ENCODE data around the gene GPC6.

GPC6 gene

GRCh38 chr13:93499991-93500390 is 273.4 kb downstream of the GPC6 start:
- no CpG with 5 or more reads among the region's 5 CpGs for WGBS, 2 donors (ENCODE audit: extremely low coverage in 2 of 2, insufficient read length in 2 of 2, insufficient replicate concordance in 1 of 2)

GRCh38 chr13:93502071-93502470 is 275.5 kb downstream of the GPC6 start:
- Histone ChIP-seq H4K8ac (ENCODE audit: low read depth, low read length) (no peak overlapping the region), H3K27me3 (ENCODE audit: control insufficient read depth in 3 of 3, insufficient read depth in 3 of 3, low read depth in 1 of 3, low read length in 3 of 3) (no peaks in the 10 kb centered on the region), H3K4me3 (ENCODE audit: low read length in 2 of 2) (no peak overlapping the region), H2BK12ac (ENCODE audit: low read length) (no peak overlapping the region), H2AFZ (ENCODE audit: low read length) (no peak overlapping the region), H3K4me1 (ENCODE audit: control insufficient read depth in 2 of 2, insufficient read depth in 1 of 2, low read depth in 1 of 2, low read length in 2 of 2) (peaks cover 4 to 11% of the 10 kb centered on the region in 2 donors), H3K4me2 (ENCODE audit: insufficient read depth, low read length, poor library complexity, severe bottlenecking) (no peak overlapping the region), H3K79me1 (ENCODE audit: low read depth, low read length) (no peaks in the 10 kb centered on the region), H3K9me3 (replicated peaks in 1 of 2; ENCODE audit: control insufficient read depth in 2 of 2, insufficient read depth in 1 of 2, low read depth in 1 of 2, low read length in 2 of 2) (no peaks in the 10 kb centered on the region), H3K18ac (ENCODE audit: low read length) (no peak overlapping the region), H3K27ac (replicated peaks; ENCODE audit: low read length) (no peak overlapping the region), H2BK5ac (ENCODE audit: low read length) (no peak overlapping the region), H2AK5ac (ENCODE audit: low read depth, low read length) (no peak overlapping the region), H3K23ac (ENCODE audit: low read depth, low read length, poor library complexity) (no peak overlapping the region), H2BK15ac (ENCODE audit: low read length) (no peak overlapping the region), H3K36me3 (replicated peaks in 1 of 2; ENCODE audit: control insufficient read depth in 2 of 2, insufficient read depth in 2 of 2, low read length in 2 of 2) (no peaks in the 10 kb centered on the region), H2BK120ac (ENCODE audit: low read depth, low read length) (no peak overlapping the region), H4K91ac (ENCODE audit: low read depth, low read length, poor library complexity) (no peak overlapping the region), H3K9ac (ENCODE audit: low read depth, low read length, poor library complexity) (no peak overlapping the region), H3K4ac (ENCODE audit: low read length) (no peak overlapping the region), H3K14ac (ENCODE audit: low read length) (no peak overlapping the region)
- WGBS, 2 donors (ENCODE audit: extremely low coverage in 2 of 2, insufficient read length in 2 of 2, insufficient replicate concordance in 1 of 2): no CpG with 5 or more reads among the region's 1 CpG
- DNase-seq (ENCODE audit: low spot score): no peak

More at GRCh38 chr13:93499991-93500390, 273.4 kb downstream of the GPC6 start:
- no peak overlapping the region for H3K18ac ChIP-seq (ENCODE audit: low read length)
- H2BK15ac ChIP-seq (ENCODE audit: low read length): no peak overlapping the region
- peaks cover 1 to 2% of the 10 kb centered on the region in 2 donors for H3K4me1 ChIP-seq (ENCODE audit: control insufficient read depth in 2 of 2, insufficient read depth in 1 of 2, low read depth in 1 of 2, low read length in 2 of 2)
- H4K8ac ChIP-seq (ENCODE audit: low read depth, low read length): no peak overlapping the region
- H3K23ac ChIP-seq (ENCODE audit: low read depth, low read length, poor library complexity): no peak overlapping the region
- no peak overlapping the region for H3K4ac ChIP-seq (ENCODE audit: low read length)
- no peak overlapping the region for H2BK5ac ChIP-seq (ENCODE audit: low read length)
- H3K27ac ChIP-seq (replicated peaks; ENCODE audit: low read length): no peak overlapping the region
- H3K79me1 ChIP-seq (ENCODE audit: low read depth, low read length): no peaks in the 10 kb centered on the region
- no peaks in the 10 kb centered on the region for H3K36me3 ChIP-seq (replicated peaks in 1 of 2; ENCODE audit: control insufficient read depth in 2 of 2, insufficient read depth in 2 of 2, low read length in 2 of 2)
- no peaks in the 10 kb centered on the region for H3K9me3 ChIP-seq (replicated peaks in 1 of 2; ENCODE audit: control insufficient read depth in 2 of 2, insufficient read depth in 1 of 2, low read depth in 1 of 2, low read length in 2 of 2)
- H3K4me3 ChIP-seq (ENCODE audit: low read length in 2 of 2): no peak overlapping the region
- no peak overlapping the region for H3K4me2 ChIP-seq (ENCODE audit: insufficient read depth, low read length, poor library complexity, severe bottlenecking)
- no peak overlapping the region for H4K91ac ChIP-seq (ENCODE audit: low read depth, low read length, poor library complexity)
- H2AFZ ChIP-seq (ENCODE audit: low read length): no peak overlapping the region
- no peak overlapping the region for H2AK5ac ChIP-seq (ENCODE audit: low read depth, low read length)
- no peak overlapping the region for H2BK120ac ChIP-seq (ENCODE audit: low read depth, low read length)
- H2BK12ac ChIP-seq (ENCODE audit: low read length): no peak overlapping the region
- DNase-seq (ENCODE audit: low spot score): no peak
- no peak overlapping the region for H3K9ac ChIP-seq (ENCODE audit: low read depth, low read length, poor library complexity)
- H3K14ac ChIP-seq (ENCODE audit: low read length): no peak overlapping the region
- H3K27me3 ChIP-seq (ENCODE audit: control insufficient read depth in 3 of 3, insufficient read depth in 3 of 3, low read depth in 1 of 3, low read length in 3 of 3): no peaks in the 10 kb centered on the region

DNA sequence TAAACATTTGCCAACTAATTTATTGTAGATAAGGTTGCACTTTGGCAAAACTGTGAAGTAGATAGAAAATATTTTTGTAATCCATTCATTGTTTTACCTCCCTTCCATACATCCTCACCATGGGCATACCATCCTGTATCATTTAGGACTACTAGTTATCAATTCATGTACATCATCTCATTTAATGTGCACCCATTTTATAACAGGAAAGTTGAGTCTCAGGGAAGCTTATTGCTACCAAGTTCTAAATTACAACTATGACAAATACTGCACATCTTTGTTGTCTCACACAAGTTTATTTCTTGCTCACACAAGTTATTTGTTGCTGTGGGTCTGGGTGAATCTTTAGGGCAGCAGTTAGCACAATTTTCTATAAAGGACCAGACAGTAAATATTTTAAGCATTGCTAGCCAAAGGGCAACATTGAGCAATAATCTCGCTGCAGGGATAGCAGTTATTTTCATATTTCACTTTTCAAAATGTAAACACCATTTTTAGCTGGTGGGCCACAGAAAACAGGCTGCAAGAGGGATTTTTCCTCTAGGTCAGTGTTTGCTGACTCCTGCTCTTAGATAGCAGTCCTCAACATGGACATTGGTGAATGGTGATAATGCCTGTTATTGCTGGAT is 276.5 kb downstream of the GPC6 start:
- WGBS, 2 donors (ENCODE audit: extremely low coverage in 2 of 2, insufficient read length in 2 of 2, insufficient replicate concordance in 1 of 2): no CpG with 5 or more reads among the region's 1 CpG
- H2BK5ac ChIP-seq (ENCODE audit: low read length): no peak overlapping the region
- H2AK5ac ChIP-seq (ENCODE audit: low read depth, low read length): no peak overlapping the region
- no peak overlapping the region for H3K18ac ChIP-seq (ENCODE audit: low read length)
- no peak overlapping the region for H3K4ac ChIP-seq (ENCODE audit: low read length)
- no peak overlapping the region for H3K4me2 ChIP-seq (ENCODE audit: insufficient read depth, low read length, poor library complexity, severe bottlenecking)
- peaks cover 4 to 11% of the 10 kb centered on the region in 2 donors for H3K4me1 ChIP-seq (ENCODE audit: control insufficient read depth in 2 of 2, insufficient read depth in 1 of 2, low read depth in 1 of 2, low read length in 2 of 2)
- no peak overlapping the region for H3K23ac ChIP-seq (ENCODE audit: low read depth, low read length, poor library complexity)
- no peaks in the 10 kb centered on the region for H3K9me3 ChIP-seq (replicated peaks in 1 of 2; ENCODE audit: control insufficient read depth in 2 of 2, insufficient read depth in 1 of 2, low read depth in 1 of 2, low read length in 2 of 2)
- no peak overlapping the region for H2BK12ac ChIP-seq (ENCODE audit: low read length)
- H3K14ac ChIP-seq (ENCODE audit: low read length): no peak overlapping the region
- H3K79me1 ChIP-seq (ENCODE audit: low read depth, low read length): no peaks in the 10 kb centered on the region
- H3K4me3 ChIP-seq (ENCODE audit: low read length in 2 of 2): no peak overlapping the region
- no peak overlapping the region for H4K8ac ChIP-seq (ENCODE audit: low read depth, low read length)
- H2AFZ ChIP-seq (ENCODE audit: low read length): no peak overlapping the region
- H3K27me3 ChIP-seq (ENCODE audit: control insufficient read depth in 3 of 3, insufficient read depth in 3 of 3, low read depth in 1 of 3, low read length in 3 of 3): no peaks in the 10 kb centered on the region
- no peak for DNase-seq (ENCODE audit: low spot score)
- H2BK15ac ChIP-seq (ENCODE audit: low read length): no peak overlapping the region
- no peak overlapping the region for H3K27ac ChIP-seq (replicated peaks; ENCODE audit: low read length)
- no peaks in the 10 kb centered on the region for H3K36me3 ChIP-seq (replicated peaks in 1 of 2; ENCODE audit: control insufficient read depth in 2 of 2, insufficient read depth in 2 of 2, low read length in 2 of 2)
- H2BK120ac ChIP-seq (ENCODE audit: low read depth, low read length): no peak overlapping the region
- H4K91ac ChIP-seq (ENCODE audit: low read depth, low read length, poor library complexity): no peak overlapping the region
- no peak overlapping the region for H3K9ac ChIP-seq (ENCODE audit: low read depth, low read length, poor library complexity)

GRCh38 chr13:93505104-93505952 is 278.7 kb downstream of the GPC6 start:
- H3K27ac ChIP-seq (replicated peaks; ENCODE audit: low read length): no peak overlapping the region
- H2AK5ac ChIP-seq (ENCODE audit: low read depth, low read length): no peak overlapping the region
- H3K79me1 ChIP-seq (ENCODE audit: low read depth, low read length): no peaks in the 10 kb centered on the region
- H3K9me3 ChIP-seq (replicated peaks in 1 of 2; ENCODE audit: control insufficient read depth in 2 of 2, insufficient read depth in 1 of 2, low read depth in 1 of 2, low read length in 2 of 2): no peaks in the 10 kb centered on the region
- H3K23ac ChIP-seq (ENCODE audit: low read depth, low read length, poor library complexity): no peak overlapping the region
- no peak overlapping the region for H4K91ac ChIP-seq (ENCODE audit: low read depth, low read length, poor library complexity)
- no CpG with 5 or more reads among the region's 3 CpGs for WGBS, 2 donors (ENCODE audit: extremely low coverage in 2 of 2, insufficient read length in 2 of 2, insufficient replicate concordance in 1 of 2)
- no peak overlapping the region for H3K14ac ChIP-seq (ENCODE audit: low read length)
- no peak for DNase-seq (ENCODE audit: low spot score)
- H3K4me1 ChIP-seq (ENCODE audit: control insufficient read depth in 2 of 2, insufficient read depth in 1 of 2, low read depth in 1 of 2, low read length in 2 of 2): peaks cover 3 to 11% of the 10 kb centered on the region in 2 donors
- no peak overlapping the region for H3K18ac ChIP-seq (ENCODE audit: low read length)
- no peak overlapping the region for H3K4ac ChIP-seq (ENCODE audit: low read length)
- no peaks in the 10 kb centered on the region for H3K27me3 ChIP-seq (ENCODE audit: control insufficient read depth in 3 of 3, insufficient read depth in 3 of 3, low read depth in 1 of 3, low read length in 3 of 3)
- no peak overlapping the region for H2BK120ac ChIP-seq (ENCODE audit: low read depth, low read length)
- no peak overlapping the region for H3K9ac ChIP-seq (ENCODE audit: low read depth, low read length, poor library complexity)
- H3K4me2 ChIP-seq (ENCODE audit: insufficient read depth, low read length, poor library complexity, severe bottlenecking): no peak overlapping the region
- no peak overlapping the region for H3K4me3 ChIP-seq (ENCODE audit: low read length in 2 of 2)
- H3K36me3 ChIP-seq (replicated peaks in 1 of 2; ENCODE audit: control insufficient read depth in 2 of 2, insufficient read depth in 2 of 2, low read length in 2 of 2): no peaks in the 10 kb centered on the region
- H2BK15ac ChIP-seq (ENCODE audit: low read length): no peak overlapping the region
- H4K8ac ChIP-seq (ENCODE audit: low read depth, low read length): no peak overlapping the region
- H2BK12ac ChIP-seq (ENCODE audit: low read length): no peak overlapping the region
- H2AFZ ChIP-seq (ENCODE audit: low read length): peak overlapping the region; percentile 74
- no peak overlapping the region for H2BK5ac ChIP-seq (ENCODE audit: low read length)

All from neuronal stem cell (in vitro differentiated cells).